ENCODE results near the gene SDK2. TPM values are rescaled to one million over a fixed set of nuclear protein-coding genes. Genes with fewer than 3 reads are reported as not detected.

Gene SDK2
- total and polyA plus RNA-seq, 2 of the 4 experiments (the other 2 are of a cell fraction) = under 0.01 to 0.03 TPM

DNA sequence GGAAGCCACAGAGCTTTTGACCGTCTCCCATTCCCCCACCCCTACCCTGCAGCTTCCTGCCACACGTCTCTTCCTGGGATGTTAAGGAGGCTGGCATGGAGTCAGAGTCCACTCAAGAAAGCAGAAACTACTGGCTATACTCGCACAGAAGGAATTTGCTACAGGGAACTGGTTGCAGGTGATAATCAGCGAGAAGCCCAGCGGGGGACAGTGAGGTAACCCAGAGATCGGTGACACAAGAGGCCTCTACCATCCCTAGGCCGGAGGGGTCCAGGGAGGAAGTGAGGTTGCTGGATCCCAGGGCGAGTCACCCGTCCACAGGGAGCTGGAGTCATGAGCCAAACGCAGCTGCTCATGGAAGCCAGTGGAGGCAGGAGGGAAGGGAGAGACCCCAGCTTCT, 93.7 kb downstream of the SDK2 start:
- 40% methylated on average over 1 of the region's 10 CpGs; no CpG with 5 or more reads in 1 of the 2 experiments for WGBS, 2 experiments (ENCODE audit: extremely low coverage in 2 of 2, insufficient read length in 1 of 2)
- H2BK15ac ChIP-seq (ENCODE audit: low read depth, low read length) = no peak overlapping the region
- no peak overlapping the region for H2AK5ac ChIP-seq (ENCODE audit: low read depth, low read length)
- no peak overlapping the region for H2BK20ac ChIP-seq (ENCODE audit: low read depth, low read length)
- POLR2A ChIA-PET (ENCODE audit: unreplicated experiment) = no interaction called here
- H3K4me3 ChIP-seq (ENCODE audit: insufficient read depth, low read depth, low read length) = no peak overlapping the region
- no peak overlapping the region for H3K9ac ChIP-seq (ENCODE audit: low read depth, low read length)
- H4K8ac ChIP-seq (ENCODE audit: low read depth in 2 of 2, low read length in 2 of 2) = no peak overlapping the region
- H3K14ac ChIP-seq (replicated peaks; ENCODE audit: low read depth, low read length) = no peak overlapping the region
- H3K79me1 ChIP-seq (ENCODE audit: low read depth in 1 of 2, low read length in 2 of 2) = no peaks in the 10 kb centered on the region
- no peak overlapping the region for H3K4ac ChIP-seq (ENCODE audit: low read depth, low read length)
- no peak overlapping the region for H3K56ac ChIP-seq (ENCODE audit: extremely low read depth, insufficient read depth, low read length)
- H4K20me1 ChIP-seq (ENCODE audit: insufficient read depth, low read length) = no peaks in the 10 kb centered on the region
- H4K5ac ChIP-seq (ENCODE audit: low read depth, low read length) = no peak overlapping the region
- intact Hi-C loops (cut with micrococcal nuclease) (no loop called here), dilution Hi-C loops (cut with HindIII; ENCODE audit: low sequenced_read_pairs, unreplicated experiment) (no loop called here), in situ Hi-C loops (cut with MboI; ENCODE audit: low sequenced_read_pairs) (no loop called here)
- no peak overlapping the region for H3K4me2 ChIP-seq (ENCODE audit: low read depth, low read length)
- no peaks in the 10 kb centered on the region for H3K9me3 ChIP-seq (ENCODE audit: control insufficient read depth, insufficient read depth, low read length)
- ATAC-seq (ENCODE audit: low read depth) = no peak
- TF ChIP-seq MXI1 (IDR thresholded peaks at IDR 0.05; ENCODE audit: borderline replicate concordance, low read depth, low read length) (no peak), RAD21 (IDR thresholded peaks at IDR 0.05; ENCODE audit: low read length) (no peak), MAFK (IDR thresholded peaks at IDR 0.05; ENCODE audit: low read depth, low read length) (no peak), POLR2A (IDR thresholded peaks at IDR 0.05; ENCODE audit: low read depth, low read length) (no peak), SMC3 (IDR thresholded peaks at IDR 0.05; ENCODE audit: low read depth, low read length) (no peak)
- TF ChIP-seq, protein P1, sequence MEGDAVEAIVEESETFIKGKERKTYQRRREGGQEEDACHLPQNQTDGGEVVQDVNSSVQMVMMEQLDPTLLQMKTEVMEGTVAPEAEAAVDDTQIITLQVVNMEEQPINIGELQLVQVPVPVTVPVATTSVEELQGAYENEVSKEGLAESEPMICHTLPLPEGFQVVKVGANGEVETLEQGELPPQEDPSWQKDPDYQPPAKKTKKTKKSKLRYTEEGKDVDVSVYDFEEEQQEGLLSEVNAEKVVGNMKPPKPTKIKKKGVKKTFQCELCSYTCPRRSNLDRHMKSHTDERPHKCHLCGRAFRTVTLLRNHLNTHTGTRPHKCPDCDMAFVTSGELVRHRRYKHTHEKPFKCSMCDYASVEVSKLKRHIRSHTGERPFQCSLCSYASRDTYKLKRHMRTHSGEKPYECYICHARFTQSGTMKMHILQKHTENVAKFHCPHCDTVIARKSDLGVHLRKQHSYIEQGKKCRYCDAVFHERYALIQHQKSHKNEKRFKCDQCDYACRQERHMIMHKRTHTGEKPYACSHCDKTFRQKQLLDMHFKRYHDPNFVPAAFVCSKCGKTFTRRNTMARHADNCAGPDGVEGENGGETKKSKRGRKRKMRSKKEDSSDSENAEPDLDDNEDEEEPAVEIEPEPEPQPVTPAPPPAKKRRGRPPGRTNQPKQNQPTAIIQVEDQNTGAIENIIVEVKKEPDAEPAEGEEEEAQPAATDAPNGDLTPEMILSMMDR (conservative IDR thresholded peaks at IDR 0.05; ENCODE audit: low read depth, low read length) = no peak
- no peak overlapping the region for H2AK9ac ChIP-seq (replicated peaks; ENCODE audit: low read depth, low read length, poor library complexity)
- no peak overlapping the region for H3K27ac ChIP-seq (ENCODE audit: insufficient read depth, low read length)
- H3K9me1 ChIP-seq (ENCODE audit: insufficient read depth, low read length) = no peaks in the 10 kb centered on the region
- H3K36me3 ChIP-seq (ENCODE audit: control insufficient read depth, insufficient read depth, low read length) = no peaks in the 10 kb centered on the region
- no peak for DNase-seq
- H3K27me3 ChIP-seq (ENCODE audit: control insufficient read depth, insufficient read depth, low read length) = no peaks in the 10 kb centered on the region
- no peak overlapping the region for H4K91ac ChIP-seq (ENCODE audit: insufficient read depth, low read depth, low read length)
- H2BK120ac ChIP-seq (ENCODE audit: low read depth, low read length) = no peak overlapping the region
- BruUV-seq (replicated peaks) = no TSS peak
- H3K18ac ChIP-seq (ENCODE audit: low read depth, low read length) = no peak overlapping the region
- H2BK5ac ChIP-seq (ENCODE audit: low read depth, low read length, poor library complexity, severe bottlenecking) = no peak overlapping the region
- no peak overlapping the region for H2AFZ ChIP-seq (replicated peaks; ENCODE audit: low read length, poor library complexity)
- H3K4me1 ChIP-seq (ENCODE audit: control insufficient read depth, insufficient read depth, low read length) = no peaks in the 10 kb centered on the region
- no peak overlapping the region for H3K23ac ChIP-seq (ENCODE audit: low read depth, low read length)
- CTCF ChIA-PET = no interaction called here
